ENCODE measurements around the gene CTTNBP2NL.

The CTTNBP2NL gene, protein sequence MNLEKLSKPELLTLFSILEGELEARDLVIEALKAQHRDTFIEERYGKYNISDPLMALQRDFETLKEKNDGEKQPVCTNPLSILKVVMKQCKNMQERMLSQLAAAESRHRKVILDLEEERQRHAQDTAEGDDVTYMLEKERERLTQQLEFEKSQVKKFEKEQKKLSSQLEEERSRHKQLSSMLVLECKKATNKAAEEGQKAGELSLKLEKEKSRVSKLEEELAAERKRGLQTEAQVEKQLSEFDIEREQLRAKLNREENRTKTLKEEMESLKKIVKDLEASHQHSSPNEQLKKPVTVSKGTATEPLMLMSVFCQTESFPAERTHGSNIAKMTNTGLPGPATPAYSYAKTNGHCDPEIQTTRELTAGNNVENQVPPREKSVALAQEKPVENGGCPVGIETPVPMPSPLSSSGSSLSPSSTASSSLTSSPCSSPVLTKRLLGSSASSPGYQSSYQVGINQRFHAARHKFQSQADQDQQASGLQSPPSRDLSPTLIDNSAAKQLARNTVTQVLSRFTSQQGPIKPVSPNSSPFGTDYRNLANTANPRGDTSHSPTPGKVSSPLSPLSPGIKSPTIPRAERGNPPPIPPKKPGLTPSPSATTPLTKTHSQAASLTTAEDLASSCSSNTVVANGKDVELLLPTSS

DNA sequence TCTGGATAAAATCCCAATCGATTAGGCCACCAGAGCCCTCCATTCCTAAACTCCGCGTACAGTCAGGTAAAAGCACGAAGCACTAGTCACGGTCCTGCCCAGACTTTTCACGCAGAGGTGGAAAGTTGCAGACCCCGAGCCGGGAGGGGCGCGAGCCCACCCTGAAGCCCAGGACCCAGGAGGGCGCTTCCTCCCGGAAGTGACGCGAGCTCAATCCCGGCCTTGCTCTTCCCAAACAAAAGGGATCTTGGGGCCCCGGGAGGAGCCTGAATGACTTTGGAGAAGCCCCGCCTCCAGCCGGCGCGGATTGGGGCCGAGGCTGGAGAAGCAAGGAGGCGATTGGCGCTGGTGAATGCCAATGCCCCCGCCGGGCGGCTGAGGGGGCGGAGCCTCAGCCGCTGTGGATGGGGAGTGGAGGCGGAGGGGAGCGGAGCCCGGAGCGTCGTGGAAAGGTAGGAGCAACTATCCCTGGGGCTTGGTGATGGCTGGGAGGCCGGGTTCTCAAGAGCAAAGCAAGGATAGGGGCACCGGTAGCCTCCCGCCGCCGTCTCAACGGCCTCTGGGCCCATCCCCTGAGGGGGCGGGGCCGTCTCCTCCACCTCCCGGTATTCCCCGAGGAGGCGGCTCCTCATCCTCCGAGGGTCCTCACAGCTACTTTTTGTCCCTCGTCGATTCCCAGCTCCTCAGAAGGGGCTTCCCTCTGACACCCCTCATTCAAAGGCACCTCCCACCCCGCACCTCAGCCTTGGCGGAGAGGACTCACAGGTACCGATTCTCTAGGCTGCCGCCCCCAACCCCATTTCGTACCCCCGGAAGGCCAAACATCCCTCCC is at the start of gene CTTNBP2NL:
Gene CTTNBP2NL (plus strand): TSS at position 394 of the 832 bp plus-strand sequence. CDS start 19,952 bp downstream, outside the sequence.
- DNase-seq (ENCODE audit: low read depth) = peak; percentile 78
- H3K4me3 ChIP-seq (ENCODE audit: low read depth, low read length) = peak within 1 kb of the TSS; percentile 100

DNA sequence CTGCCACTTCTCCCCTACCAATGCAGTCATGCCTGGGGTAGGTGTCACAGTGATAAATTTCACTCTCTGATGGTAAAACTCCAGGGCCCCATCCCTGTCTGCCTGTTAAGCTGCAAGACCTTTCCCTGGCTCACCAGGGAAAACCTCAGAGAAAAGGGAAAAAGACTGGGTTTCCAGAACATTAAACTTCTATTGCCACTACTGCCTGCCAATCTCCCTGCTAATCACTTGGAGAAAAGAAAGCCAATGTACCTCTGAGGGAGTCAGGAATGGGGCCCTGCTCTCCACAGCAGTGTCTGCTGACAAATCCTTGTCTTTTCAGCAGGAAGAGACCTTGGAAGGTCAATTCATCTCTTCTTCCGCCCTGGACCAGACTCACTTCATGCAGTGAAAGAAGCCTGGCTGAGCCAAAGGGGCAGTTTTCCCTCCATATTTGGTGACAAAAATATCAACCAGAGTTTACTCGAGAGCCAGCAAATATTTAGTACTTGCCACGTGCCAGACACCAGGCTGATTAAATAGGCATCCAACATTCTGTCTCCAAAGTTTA is 49.1 kb upstream of the CTTNBP2NL start:
- no peak for DNase-seq (ENCODE audit: low read depth)
- H3K4me3 ChIP-seq (ENCODE audit: low read depth, low read length) = no peak overlapping the region

DNA sequence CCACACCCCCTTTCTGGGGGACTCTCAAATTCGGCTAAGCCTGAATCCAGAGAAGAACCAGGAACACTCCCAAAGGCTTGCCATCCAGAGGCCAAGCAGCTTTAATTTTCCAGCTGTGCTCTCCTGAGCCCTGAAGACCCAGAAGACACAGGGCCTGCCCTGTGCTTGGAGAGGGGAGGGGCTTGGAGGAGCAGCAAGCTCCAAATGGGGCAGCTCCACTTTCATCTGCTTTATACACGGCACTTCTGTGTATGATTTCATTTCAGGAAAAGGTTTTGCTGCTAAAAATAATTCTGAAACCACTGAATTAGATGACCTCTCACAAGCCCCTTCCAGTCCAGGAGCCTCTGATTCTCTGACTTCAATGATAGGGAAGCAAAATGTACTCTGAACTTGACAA is 39.2 kb upstream of the CTTNBP2NL start:
- no peak overlapping the region for H3K4me3 ChIP-seq (ENCODE audit: low read depth, low read length)
- no peak for DNase-seq (ENCODE audit: low read depth)

DNA sequence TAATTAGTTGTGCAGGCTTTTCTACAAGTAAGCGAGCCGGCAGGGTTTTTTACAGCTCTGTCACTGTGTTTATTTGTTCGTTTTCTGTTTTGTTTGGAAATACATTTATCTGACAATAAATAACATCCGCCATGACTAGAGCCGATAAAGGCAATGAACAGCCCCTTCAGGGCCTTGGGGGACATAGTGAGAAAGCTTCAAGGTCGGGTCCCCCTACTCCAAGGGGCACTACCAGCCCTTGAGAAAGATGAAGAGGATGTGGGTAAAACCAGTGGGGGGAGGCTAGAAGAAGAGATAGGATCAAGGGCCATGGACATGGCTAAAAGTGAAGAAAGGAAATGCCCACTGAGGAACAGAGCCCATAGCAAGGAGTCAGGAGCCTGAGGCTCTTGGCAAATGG is 38.5 kb upstream of the CTTNBP2NL start:
- no peak overlapping the region for H3K4me3 ChIP-seq (ENCODE audit: low read depth, low read length)
- DNase-seq (ENCODE audit: low read depth) = no peak

DNA sequence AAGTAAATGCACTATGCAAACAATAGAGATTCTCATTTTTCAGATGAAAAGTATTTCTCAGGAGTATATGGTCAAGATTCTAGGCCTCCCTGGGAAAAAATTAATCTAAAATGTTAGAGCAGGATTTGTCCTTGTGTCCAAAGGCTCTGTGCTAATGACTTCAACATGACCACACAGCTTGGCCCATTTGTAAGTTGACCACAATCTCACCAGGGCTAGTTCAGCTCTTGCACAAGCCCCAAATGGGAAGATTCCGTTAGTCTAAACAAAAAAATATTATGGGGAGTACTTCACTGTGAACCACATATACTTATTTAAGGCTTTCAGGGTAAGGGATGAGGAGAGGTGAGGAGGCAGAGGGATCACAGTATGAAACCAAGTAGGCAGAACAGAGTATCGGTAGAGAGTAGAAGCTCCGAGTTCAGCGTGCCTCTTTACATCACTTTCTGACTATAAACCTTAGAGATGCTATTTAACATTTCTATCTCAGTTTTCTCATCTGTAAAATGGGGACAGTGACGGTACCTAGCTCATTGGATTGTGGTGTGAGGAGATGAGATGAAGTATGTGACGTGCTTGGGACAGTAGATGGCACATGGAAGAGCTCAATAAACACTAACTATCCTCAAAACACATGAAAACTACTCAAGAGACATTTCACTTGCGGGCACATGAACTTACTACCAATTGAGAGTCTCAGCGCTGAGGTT is 37.8 kb upstream of the CTTNBP2NL start:
- peak; percentile 25 for DNase-seq (ENCODE audit: low read depth)
- no peak overlapping the region for H3K4me3 ChIP-seq (ENCODE audit: low read depth, low read length)

DNA sequence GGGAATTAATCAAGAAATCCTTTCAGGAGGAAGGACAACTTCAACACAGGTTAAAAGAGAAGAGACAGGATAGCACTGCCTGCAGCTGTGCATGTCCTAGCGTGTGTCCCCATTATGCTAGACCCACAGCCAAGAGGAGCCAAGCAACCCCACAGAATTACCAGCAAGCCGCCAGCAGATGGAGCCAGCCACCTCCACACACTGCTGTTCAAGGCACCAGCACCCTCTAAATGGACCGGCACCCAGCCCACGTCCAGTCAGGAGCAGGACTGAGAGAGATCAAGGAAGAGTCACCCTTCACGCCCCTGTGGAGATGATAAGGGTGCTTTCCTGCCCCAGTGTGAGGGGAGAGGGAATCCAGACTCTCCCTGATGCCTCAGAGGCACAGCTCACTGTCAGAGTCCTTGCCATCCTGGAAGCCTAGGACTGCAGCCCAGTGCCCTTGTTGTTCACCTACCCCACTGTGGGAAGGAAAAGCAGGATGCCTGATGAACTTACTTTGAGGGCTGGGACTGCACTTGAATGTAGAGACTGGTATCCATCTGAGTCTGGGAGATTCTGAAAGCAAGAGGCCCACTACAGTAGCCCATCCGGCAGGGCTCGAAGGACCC is 37.1 kb upstream of the CTTNBP2NL start:
- no peak overlapping the region for H3K4me3 ChIP-seq (ENCODE audit: low read depth, low read length)
- DNase-seq (ENCODE audit: low read depth) = no peak

DNA sequence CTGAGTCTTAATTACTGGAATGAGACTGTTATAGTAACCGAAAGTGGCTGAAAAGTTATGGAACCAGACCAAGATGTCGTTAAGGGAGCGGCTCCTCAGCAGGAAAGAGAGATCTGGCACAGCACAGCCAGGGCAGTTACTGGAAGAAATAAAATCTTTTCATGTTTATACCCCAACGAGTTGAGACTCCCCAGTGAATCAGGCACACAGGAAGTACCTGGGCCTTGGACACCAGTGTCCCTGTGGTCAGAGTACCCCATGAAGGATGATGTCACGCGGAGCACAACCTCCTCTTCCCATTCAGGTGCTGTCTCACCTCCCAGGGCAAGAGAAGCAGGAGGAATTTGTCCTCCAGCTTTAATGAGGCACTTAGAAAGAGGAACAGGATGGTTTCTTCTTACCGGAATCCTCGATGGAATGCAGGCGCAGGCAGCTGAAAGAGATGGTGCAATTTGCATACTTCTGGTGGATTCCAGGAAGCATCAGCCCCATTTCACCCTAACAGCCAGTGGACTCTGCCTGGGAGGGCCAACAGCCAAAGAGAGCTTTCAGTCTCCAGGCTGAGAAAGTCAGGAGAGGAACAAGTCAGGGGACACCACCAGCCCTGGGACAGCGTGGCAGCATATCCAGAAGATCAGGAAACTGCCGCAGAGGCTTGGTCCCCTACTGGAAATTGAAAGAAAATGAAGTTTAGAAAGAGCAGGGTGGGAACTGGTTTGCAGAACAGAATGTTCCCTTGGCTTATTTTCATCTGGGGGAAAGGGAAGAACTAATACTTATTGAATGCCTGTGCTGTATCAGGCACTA is 35.9 kb upstream of the CTTNBP2NL start:
- peak overlapping the region; percentile 12 for H3K4me3 ChIP-seq (ENCODE audit: low read depth, low read length)
- peak; percentile 77 for DNase-seq (ENCODE audit: low read depth)

DNA sequence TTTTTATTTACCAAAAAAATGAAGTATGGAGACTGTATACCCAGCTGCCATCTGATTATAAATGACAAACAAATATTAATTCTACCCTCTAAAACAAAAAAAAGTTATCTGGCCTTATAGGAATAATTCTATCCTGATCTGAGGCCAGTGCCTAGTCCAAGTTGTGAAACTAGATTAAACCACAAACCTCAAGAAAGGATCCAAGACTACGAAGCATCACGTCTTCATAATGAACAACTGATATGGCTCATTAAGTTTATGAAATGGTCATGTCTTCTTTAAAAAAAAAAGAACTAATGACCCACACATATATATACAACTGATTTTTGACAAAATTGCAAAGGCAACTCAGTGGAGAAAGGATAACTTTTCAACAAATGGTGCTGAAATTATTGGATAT is 32.4 kb upstream of the CTTNBP2NL start:
- no peak overlapping the region for H3K4me3 ChIP-seq (ENCODE audit: low read depth, low read length)
- DNase-seq (ENCODE audit: low read depth) = no peak

DNA sequence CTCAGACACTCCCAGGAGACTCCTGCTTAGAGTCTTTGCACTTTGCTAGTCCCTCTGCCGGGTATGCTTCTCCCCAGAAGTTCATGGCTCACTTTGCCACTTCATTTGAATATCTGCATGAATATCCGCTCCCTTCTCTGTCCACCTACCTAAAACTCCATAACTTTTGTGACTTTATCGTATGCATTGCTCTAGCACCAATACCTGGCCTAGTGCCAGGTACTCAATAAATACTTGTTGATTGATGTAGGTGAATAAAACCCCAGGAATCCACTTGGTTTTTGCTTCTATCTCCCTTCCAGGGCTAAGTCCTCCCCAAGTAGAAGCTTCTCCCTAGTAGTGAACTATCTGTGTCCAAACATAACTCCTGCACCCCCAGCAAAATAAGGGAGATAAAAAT is 27.8 kb upstream of the CTTNBP2NL start:
- no peak overlapping the region for H3K4me3 ChIP-seq (ENCODE audit: low read depth, low read length)
- no peak for DNase-seq (ENCODE audit: low read depth)

DNA sequence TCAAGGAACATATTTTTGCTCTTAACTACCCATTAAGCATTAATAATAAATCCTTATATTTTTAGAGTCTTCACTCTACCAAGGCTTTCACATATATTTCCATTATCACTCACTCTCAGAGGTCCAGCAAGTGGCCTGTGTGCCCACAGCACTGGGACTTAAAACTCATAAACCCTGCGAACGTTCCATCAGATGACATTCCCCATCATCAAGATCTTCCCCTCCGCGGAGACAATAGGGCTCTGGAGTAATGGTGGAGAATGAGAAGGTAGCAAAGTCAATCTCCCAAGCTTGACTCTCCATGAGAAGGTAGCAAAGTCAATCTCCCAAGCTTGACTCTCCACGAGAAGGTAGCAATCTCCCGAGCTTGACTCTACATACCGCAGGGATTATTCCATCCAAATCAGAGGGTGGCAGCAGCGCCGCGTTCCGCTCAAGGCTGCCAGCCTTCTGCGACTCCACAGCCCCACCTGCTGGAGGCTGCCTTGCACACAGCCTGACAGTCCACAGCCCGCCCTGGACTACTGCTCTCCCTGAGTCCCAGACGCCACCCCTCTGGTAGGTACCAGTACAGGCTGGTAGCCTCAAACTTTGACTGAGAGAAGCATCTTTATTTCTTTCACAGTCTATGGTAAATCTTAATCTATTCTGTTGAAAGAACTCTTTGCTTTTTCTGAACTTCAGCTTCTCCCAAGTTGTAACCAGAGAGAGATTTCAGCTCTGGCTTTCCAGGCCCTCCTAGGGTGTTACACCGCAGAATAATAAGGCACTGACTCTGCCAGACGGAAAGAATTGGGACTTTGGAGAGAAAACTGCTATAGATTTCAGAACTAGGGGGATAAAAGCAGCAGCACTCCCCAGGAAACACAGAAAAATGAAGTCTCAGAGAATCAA is 26.4 kb upstream of the CTTNBP2NL start:
- no peak overlapping the region for H3K4me3 ChIP-seq (ENCODE audit: low read depth, low read length)
- DNase-seq (ENCODE audit: low read depth) = peak; percentile 40

DNA sequence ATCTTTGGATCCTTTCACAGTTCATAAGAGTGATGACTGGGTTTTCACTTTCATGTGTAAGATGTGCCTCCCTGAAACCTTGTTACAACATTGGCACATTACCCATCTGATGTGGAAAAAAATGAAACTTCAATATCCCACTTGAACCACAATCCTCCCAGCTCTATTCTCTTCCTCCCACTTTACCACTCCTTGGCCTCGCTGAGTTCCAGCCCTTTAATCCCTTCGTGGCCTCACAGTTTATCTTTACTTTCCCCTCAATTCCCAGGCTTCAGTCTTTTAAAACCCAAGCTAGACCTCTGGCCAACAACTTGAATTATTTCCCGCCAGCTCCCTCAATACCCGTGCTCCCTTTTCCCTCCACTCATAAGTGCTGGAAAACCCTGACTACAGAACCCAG is 25.0 kb upstream of the CTTNBP2NL start:
- DNase-seq (ENCODE audit: low read depth) = no peak
- H3K4me3 ChIP-seq (ENCODE audit: low read depth, low read length) = no peak overlapping the region

DNA sequence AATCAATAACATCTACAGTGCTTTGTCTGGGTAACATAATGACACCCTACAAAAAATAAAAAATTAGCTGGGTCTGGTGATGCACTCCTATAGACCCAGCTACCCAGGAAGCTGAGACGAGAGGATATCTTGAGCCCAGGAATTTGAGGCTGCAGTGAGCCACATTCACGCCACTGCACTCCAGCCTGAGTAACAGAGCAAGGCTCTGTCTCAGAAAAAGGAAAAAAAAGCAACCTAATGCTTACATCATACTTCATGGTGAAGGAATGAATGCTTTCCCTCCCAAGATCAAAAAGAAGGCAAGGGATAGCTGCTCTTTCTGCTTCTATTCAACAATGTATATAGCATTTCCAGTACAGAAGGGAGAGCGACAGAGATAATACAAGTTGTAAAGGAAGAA is 24.2 kb upstream of the CTTNBP2NL start:
- no peak for DNase-seq (ENCODE audit: low read depth)
- H3K4me3 ChIP-seq (ENCODE audit: low read depth, low read length) = no peak overlapping the region

DNA sequence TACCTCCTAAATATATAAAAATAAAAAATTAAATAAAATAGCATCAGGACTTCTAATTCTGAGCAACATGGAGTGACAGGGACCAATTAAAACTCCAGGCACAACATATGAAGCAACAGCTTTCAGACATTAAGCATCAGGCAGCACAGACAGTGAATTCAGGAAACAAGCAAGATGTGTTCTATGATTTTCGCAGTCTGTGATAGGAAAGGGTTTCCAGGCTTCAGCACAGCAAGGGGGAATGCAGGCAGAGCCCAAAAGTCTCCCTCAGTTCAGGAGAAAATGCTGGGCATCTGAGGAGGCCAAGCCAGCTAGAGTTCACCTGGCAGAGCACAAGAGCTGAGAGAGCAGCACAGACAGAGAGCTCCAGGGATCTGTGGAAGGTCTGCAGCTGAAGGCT is 22.2 kb upstream of the CTTNBP2NL start:
- H3K4me3 ChIP-seq (ENCODE audit: low read depth, low read length) = no peak overlapping the region
- no peak for DNase-seq (ENCODE audit: low read depth)

DNA sequence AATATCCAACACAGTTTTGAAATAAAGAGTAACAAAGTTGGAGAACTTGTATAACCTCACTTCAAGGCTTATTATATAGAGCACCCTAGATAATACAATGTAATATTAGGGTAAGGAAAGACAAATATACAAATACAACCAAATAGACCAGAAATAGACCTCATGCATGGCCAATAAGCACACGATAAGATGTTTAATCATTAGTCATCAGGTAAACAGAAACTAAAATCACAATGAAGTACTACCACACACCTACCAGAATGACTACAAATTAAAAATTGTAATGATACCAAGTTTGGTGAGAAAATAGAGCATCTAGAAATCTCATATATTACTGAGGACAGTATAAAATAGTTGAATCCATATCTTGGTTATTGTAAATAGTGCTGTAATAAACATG is 20.3 kb upstream of the CTTNBP2NL start:
- no peak for DNase-seq (ENCODE audit: low read depth)
- no peak overlapping the region for H3K4me3 ChIP-seq (ENCODE audit: low read depth, low read length)

DNA sequence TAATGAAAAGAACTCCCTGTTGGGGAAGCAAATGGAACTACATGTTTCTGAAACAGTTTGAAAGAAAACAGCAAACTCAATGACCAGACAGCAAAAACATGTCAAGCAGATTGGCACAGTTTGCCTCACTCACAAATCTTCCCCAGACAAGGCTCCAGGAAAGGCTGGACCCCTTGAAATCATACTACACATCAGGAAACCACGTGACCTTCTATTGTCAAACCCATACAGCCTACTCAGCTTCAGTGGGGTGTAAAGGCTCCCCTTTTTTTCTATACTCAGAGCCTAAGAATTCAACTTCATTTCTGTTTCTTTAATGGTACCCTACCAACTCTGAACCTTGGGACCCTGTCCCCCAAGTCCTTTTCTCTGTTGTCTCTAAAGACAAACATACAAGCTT is 15.7 kb upstream of the CTTNBP2NL start:
- no peak for DNase-seq (ENCODE audit: low read depth)
- no peak overlapping the region for H3K4me3 ChIP-seq (ENCODE audit: low read depth, low read length)

DNA sequence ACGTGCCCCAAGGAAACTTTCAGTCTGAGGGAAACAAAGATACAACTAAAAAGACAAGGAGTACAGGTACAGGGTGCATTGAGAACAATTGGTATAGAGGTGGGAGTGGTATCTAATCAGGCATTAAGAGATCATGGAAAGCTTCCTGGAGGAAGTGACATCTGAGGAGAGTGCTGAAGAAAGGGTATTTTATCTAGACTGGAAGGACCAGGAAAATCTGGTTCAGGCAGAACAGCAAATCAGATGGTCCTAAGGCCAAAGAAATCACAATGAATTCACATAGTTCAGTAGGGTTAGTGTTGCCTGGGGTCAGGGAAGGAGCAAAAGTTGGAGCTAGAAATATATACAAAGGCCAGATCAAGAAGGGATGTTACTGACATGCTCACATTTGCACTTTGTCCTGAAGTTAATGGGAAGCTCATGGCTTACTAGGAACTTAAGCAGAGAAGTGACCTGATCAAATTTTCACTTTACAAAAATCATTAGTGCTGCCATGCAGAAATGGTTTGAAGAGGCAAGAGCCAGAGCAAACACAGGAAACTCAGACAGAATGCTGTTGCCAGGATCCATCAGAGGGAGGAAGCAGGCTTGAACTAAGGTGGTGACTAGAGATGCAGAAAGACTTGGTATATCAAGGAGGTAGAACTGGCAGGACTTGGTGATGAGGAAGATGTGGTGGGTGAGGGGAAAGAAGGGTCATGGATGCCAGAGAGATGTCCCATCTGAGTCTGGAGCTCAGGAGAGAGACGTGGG is 14.5 kb upstream of the CTTNBP2NL start:
- DNase-seq (ENCODE audit: low read depth) = no peak
- no peak overlapping the region for H3K4me3 ChIP-seq (ENCODE audit: low read depth, low read length)
